ENCODE data around the gene PTPRS. TPM values are rescaled to one million over a fixed set of nuclear protein-coding genes. Genes with fewer than 3 reads are reported as not detected.

The PTPRS gene
- total and polyA plus RNA-seq, 9 of the 15 experiments (the other 6 are each of a cell fraction or from before 2014, with no cell fraction given): 1.1 to 49.4 (median 14.1) TPM

GRCh38 chr19:5340637-5341447, at the start of gene PTPRS (continued):
- TF ChIP-seq USF1 (CRISPR knock-in tag; IDR thresholded peaks at IDR 0.05) (peak; percentile 91), ZNF431 (CRISPR knock-in tag; IDR thresholded peaks at IDR 0.05) (peak; percentile 84; the same call in 1 of the 2 replicates), JUND (IDR thresholded peaks at IDR 0.05; ENCODE audit: borderline replicate concordance, low read depth, low read length) (peak; percentile 86), JUND (tag; IDR thresholded peaks at IDR 0.05; ENCODE audit: borderline replicate concordance, low read depth, low read length) (peak; percentile 71; the same call in 1 of the 3 replicates), PRDM10 (IDR thresholded peaks at IDR 0.05; ENCODE audit: partially characterized antibody) (no peak), YY1 (IDR thresholded peaks at IDR 0.05; ENCODE audit: borderline replicate concordance in 1 of 3, control insufficient read depth in 1 of 3, extremely low read depth in 1 of 3, insufficient read depth in 3 of 3, insufficient read length in 1 of 3, insufficient replicate concordance in 2 of 3, low read depth in 1 of 3, low read length in 2 of 3) (peak in 1 of 3 experiments; percentile 1), CSDE1 (IDR thresholded peaks at IDR 0.05) (no peak), ETV5 (CRISPR knock-in tag; IDR thresholded peaks at IDR 0.05; ENCODE audit: low read depth) (no peak; the same call in 1 of the 2 replicates), CBX3 (IDR thresholded peaks at IDR 0.05; ENCODE audit: borderline replicate concordance in 1 of 2, low read length in 2 of 2) (peak in 1 of 2 experiments; percentile 66; a peak in 1 of 3 replicates), ZBTB1 (CRISPR knock-in tag; IDR thresholded peaks at IDR 0.05; ENCODE audit: borderline replicate concordance, low read depth) (peak; percentile 88; the same call in 1 of the 2 replicates), HDAC1 (IDR thresholded peaks at IDR 0.05) (peak in 1 of 2 experiments; percentile 94; a peak in 2 of 4 replicates), E2F3 (CRISPR knock-in tag; IDR thresholded peaks at IDR 0.05) (peak; percentile 25; the same call in 1 of the 2 replicates)
- TF ChIP-seq, protein P1, sequence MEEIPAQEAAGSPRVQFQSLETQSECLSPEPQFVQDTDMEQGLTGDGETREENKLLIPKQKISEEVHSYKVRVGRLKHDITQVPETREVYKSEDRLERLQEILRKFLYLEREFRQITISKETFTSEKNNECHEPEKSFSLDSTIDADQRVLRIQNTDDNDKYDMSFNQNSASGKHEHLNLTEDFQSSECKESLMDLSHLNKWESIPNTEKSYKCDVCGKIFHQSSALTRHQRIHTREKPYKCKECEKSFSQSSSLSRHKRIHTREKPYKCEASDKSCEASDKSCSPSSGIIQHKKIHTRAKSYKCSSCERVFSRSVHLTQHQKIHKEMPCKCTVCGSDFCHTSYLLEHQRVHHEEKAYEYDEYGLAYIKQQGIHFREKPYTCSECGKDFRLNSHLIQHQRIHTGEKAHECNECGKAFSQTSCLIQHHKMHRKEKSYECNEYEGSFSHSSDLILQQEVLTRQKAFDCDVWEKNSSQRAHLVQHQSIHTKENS (CRISPR knock-in tag; IDR thresholded peaks at IDR 0.05): no peak
- TF ChIP-seq, protein P2, sequence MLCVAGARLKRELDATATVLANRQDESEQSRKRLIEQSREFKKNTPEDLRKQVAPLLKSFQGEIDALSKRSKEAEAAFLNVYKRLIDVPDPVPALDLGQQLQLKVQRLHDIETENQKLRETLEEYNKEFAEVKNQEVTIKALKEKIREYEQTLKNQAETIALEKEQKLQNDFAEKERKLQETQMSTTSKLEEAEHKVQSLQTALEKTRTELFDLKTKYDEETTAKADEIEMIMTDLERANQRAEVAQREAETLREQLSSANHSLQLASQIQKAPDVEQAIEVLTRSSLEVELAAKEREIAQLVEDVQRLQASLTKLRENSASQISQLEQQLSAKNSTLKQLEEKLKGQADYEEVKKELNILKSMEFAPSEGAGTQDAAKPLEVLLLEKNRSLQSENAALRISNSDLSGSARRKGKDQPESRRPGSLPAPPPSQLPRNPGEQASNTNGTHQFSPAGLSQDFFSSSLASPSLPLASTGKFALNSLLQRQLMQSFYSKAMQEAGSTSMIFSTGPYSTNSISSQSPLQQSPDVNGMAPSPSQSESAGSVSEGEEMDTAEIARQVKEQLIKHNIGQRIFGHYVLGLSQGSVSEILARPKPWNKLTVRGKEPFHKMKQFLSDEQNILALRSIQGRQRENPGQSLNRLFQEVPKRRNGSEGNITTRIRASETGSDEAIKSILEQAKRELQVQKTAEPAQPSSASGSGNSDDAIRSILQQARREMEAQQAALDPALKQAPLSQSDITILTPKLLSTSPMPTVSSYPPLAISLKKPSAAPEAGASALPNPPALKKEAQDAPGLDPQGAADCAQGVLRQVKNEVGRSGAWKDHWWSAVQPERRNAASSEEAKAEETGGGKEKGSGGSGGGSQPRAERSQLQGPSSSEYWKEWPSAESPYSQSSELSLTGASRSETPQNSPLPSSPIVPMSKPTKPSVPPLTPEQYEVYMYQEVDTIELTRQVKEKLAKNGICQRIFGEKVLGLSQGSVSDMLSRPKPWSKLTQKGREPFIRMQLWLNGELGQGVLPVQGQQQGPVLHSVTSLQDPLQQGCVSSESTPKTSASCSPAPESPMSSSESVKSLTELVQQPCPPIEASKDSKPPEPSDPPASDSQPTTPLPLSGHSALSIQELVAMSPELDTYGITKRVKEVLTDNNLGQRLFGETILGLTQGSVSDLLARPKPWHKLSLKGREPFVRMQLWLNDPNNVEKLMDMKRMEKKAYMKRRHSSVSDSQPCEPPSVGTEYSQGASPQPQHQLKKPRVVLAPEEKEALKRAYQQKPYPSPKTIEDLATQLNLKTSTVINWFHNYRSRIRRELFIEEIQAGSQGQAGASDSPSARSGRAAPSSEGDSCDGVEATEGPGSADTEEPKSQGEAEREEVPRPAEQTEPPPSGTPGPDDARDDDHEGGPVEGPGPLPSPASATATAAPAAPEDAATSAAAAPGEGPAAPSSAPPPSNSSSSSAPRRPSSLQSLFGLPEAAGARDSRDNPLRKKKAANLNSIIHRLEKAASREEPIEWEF (CRISPR knock-in tag; IDR thresholded peaks at IDR 0.05): no peak

Measured in K562 (cell line).